Measurements from ENCODE around the gene KRTAP9-6. TPM values are rescaled to one million over a fixed set of nuclear protein-coding genes. Genes with fewer than 3 reads are reported as not detected.

KRTAP9-6 gene
- total and polyA plus RNA-seq, 4 donors: 0.17 TPM; not detected in 3

DNA sequence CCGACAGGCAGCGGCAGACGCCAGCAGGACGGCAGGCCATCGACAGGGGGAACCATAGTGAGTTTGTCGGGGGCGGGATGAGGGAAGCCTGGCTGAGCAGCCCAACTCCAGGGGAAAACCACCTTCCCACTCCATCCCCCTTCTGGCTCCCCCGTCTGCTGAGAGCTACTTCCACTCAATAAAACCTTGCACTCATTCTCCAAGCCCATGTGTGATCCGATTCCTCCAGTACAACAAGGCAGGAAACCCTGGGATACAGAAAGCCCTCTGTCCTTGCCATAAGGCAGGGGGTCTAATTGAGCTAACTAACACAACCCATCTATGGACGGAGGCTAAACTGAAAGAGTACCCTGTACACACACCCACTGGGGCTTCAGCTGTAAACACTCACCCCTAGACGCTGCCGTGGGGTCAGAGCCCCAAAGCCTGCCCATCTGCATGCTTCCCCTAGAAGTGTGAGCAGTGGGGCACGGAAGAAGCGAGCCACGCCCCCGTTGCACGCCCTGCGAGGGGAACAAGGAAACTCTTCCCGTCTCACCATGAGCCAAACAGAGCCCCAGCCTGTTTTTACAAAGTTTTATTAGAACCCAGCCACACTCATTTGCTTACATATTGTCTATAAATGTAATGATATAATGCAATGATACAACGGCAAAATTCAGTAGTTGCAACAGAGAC lies 33.4 kb downstream of the KRTAP9-6 start:
- Histone ChIP-seq H3K9me3 (ENCODE audit: control insufficient read depth, insufficient read depth, low read length) (peaks cover 1% of the 10 kb centered on the region), H3K27me3 (ENCODE audit: control insufficient read depth, insufficient read depth, low read length) (no peaks in the 10 kb centered on the region), H3K36me3 (ENCODE audit: control insufficient read depth, insufficient read depth, low read length) (no peaks in the 10 kb centered on the region), H3K4me1 (ENCODE audit: control insufficient read depth, insufficient read depth, low read length) (no peaks in the 10 kb centered on the region), H3K4me3 (ENCODE audit: low read depth, low read length) (no peak overlapping the region), H3K27ac (ENCODE audit: low read depth, low read length) (no peak overlapping the region)
- DNase-seq (ENCODE audit: low read depth in 4 of 6, low spot score in 6 of 6): no peak
- 78% methylated on average over 12 of the region's 20 CpGs for WGBS (ENCODE audit: insufficient coverage)

DNA sequence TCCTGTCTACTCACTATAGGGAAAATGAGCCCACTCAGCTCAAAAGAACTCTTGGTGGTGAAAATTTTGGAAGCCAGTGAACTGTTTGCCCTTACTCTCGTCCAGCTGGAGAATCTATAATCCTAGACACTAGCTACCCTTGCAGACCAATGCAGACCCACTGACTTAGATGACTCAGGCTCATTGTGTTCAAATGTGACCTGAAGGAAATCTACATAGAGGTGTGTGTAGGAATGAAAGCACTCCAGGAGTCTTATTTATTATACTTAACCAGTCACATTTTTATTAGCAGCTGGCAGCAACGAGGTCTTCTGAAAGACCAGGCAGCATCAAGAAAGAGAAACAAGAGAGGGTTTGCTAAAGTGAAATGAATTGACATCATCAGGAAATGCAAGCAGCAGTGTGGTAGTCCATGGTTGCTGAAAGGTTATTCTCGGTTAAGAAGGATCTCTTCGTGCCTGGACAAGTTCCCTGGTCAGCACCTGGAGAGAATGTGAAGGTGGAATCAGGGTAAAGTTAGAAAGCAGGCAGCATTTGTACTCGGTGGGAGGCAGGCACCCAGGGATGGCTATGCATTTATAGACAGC lies 36.1 kb downstream of the KRTAP9-6 start:
- WGBS (ENCODE audit: insufficient coverage): 82% methylated on average over 4 of the region's 5 CpGs
- H3K4me3 ChIP-seq (ENCODE audit: low read depth, low read length): no peak overlapping the region
- no peaks in the 10 kb centered on the region for H3K27me3 ChIP-seq (ENCODE audit: control insufficient read depth, insufficient read depth, low read length)
- H3K36me3 ChIP-seq (ENCODE audit: control insufficient read depth, insufficient read depth, low read length): no peaks in the 10 kb centered on the region
- no peak overlapping the region for H3K27ac ChIP-seq (ENCODE audit: low read depth, low read length)
- DNase-seq (ENCODE audit: low read depth in 4 of 6, low spot score in 6 of 6): no peak
- H3K9me3 ChIP-seq (ENCODE audit: control insufficient read depth, insufficient read depth, low read length): peaks cover 1% of the 10 kb centered on the region
- H3K4me1 ChIP-seq (ENCODE audit: control insufficient read depth, insufficient read depth, low read length): no peaks in the 10 kb centered on the region

DNA sequence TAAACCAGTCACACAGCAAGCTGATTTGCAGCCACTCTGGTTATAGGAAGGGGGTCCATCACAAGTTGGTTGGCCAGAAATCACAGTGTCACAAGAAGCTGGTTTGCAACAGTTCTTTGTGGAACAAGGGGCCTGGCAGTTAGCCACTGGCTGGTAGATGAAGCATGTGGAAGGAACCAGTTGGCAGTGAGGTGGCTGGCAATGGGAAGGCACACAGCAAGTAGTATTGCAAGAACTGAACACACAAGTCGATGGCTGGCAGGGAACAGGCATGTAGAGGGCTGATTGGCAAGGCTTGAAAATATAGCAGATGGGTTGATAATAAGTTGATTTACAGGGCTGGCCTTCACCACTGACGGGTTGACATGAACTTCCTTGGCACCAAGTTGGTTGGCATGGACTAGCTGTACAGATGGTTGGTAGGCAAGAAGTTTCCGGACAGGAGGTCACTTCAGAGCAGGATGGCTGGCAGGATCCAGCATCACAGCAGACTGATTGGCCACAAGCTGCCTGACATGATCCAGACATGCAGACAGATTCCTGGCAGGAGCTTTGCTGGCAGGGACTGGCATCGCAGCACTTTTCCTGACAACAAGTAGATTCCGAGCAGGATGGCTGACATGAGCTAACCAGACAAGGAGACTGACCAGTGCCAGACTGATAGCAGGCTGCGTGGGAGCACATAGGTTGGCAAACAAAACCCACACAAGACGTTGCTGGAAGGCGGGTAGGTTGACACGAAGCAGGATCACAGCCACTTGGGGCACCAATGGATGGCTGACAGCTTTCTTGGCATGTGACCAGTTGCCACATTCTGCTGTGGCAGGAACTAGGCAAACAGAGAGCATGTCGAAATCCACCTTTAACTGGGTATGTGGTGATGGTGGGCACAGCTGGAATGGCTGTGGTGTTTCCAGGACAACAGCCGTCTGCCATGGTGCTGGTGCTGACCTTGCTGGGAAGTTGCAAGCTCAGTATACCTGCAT lies 37.0 kb downstream of the KRTAP9-6 start, which contains the start of gene KRTAP29-1:
Gene KRTAP29-1, minus strand, starts transcription at position 936 of the 986 bp plus-strand sequence. Its CDS starts 0 bp downstream, at position 936.
- no peak within 1 kb of the TSS for H3K4me3 ChIP-seq (ENCODE audit: low read depth, low read length)
- no peaks in the 10 kb centered on the region for H3K4me1 ChIP-seq (ENCODE audit: control insufficient read depth, insufficient read depth, low read length)
- H3K36me3 ChIP-seq (ENCODE audit: control insufficient read depth, insufficient read depth, low read length): no peaks in the 10 kb centered on the region
- H3K27ac ChIP-seq (ENCODE audit: low read depth, low read length): no peak within 1 kb of the TSS
- DNase-seq (ENCODE audit: low read depth in 4 of 6, low spot score in 6 of 6): peak in 2 of 6 donors; percentile 55 to 96
- no peaks in the 10 kb centered on the region for H3K27me3 ChIP-seq (ENCODE audit: control insufficient read depth, insufficient read depth, low read length)
- peaks cover 1% of the 10 kb centered on the region for H3K9me3 ChIP-seq (ENCODE audit: control insufficient read depth, insufficient read depth, low read length)
- 66% methylated on average over 11 of the region's 11 CpGs for WGBS (ENCODE audit: insufficient coverage)

DNA sequence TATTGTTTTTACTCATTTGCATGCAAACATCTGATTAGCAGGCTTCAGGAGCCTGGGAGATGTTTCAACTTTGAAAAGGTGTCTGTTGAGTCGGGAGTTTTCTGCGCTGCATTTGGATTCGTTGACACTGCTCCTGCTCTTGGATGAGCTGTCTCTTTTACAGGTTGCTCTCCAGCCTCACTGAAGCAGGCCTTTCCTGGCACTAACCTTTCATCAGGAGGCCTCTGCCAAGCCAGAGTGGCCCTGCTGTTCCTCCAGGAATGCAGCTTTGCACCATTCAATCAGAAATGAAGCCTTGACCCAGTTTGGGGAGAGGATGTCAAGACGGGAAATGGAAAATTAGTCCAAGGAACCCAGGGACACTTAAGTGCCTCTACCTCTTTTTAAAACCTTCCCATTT lies 37.8 kb downstream of the KRTAP9-6 start:
- Histone ChIP-seq H3K36me3 (ENCODE audit: control insufficient read depth, insufficient read depth, low read length) (no peaks in the 10 kb centered on the region), H3K27me3 (ENCODE audit: control insufficient read depth, insufficient read depth, low read length) (no peaks in the 10 kb centered on the region), H3K4me3 (ENCODE audit: low read depth, low read length) (no peak overlapping the region), H3K4me1 (ENCODE audit: control insufficient read depth, insufficient read depth, low read length) (peaks cover 6% of the 10 kb centered on the region), H3K9me3 (ENCODE audit: control insufficient read depth, insufficient read depth, low read length) (peaks cover 1% of the 10 kb centered on the region), H3K27ac (ENCODE audit: low read depth, low read length) (no peak overlapping the region)
- peak in 1 of 6 donors; percentile 21 for DNase-seq (ENCODE audit: low read depth in 4 of 6, low spot score in 6 of 6)
- WGBS (ENCODE audit: insufficient coverage): 67% methylated on average over 3 of the region's 4 CpGs

DNA sequence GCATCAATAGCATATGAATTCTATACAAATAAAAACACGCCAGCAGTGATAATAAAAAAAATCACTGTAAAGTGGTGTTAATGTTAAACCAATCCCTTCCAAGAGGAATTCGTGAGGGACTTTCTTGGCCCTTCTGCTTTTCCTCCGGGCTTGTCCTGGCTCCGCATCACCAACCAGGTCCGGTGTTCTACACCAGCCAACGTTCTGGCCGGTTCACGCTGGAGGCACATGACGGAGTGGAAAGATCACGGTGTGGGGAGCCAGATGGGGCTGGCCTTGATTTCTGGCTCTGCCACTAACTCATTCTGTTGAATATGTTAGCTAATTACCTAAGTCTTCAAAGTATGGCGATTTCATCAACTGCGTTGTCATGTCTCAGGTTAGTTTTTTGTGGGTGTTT lies 38.9 kb downstream of the KRTAP9-6 start:
- Histone ChIP-seq H3K36me3 (ENCODE audit: control insufficient read depth, insufficient read depth, low read length) (no peaks in the 10 kb centered on the region), H3K4me3 (ENCODE audit: low read depth, low read length) (no peak overlapping the region), H3K4me1 (ENCODE audit: control insufficient read depth, insufficient read depth, low read length) (peaks cover 17% of the 10 kb centered on the region), H3K9me3 (ENCODE audit: control insufficient read depth, insufficient read depth, low read length) (peaks cover 1% of the 10 kb centered on the region), H3K27ac (ENCODE audit: low read depth, low read length) (no peak overlapping the region), H3K27me3 (ENCODE audit: control insufficient read depth, insufficient read depth, low read length) (no peaks in the 10 kb centered on the region)
- DNase-seq (ENCODE audit: low read depth in 4 of 6, low spot score in 6 of 6): peak in 1 of 6 donors; percentile 20
- WGBS (ENCODE audit: insufficient coverage): 67% methylated on average over 3 of the region's 12 CpGs

DNA sequence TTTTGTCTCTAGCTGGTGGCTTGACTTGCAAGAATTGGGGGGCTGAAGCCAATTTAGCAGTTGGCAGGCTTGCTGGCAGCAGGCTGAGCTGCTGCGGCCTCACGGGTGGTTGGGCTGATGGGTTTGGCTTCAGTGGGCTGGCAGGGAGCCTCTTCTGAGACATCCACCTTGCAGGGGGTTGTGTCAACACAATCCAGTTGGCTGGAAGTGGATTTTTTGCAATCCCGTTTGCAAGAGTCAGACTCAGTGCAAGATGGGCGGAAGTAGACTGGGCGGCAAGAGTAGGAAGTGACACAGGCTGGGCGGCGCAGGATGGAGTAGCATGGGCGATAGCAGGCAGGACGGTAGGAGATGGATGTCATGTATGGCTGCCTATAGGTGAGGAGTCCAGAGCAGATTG lies 42.5 kb downstream of the KRTAP9-6 start:
- Histone ChIP-seq H3K36me3 (ENCODE audit: control insufficient read depth, insufficient read depth, low read length) (no peaks in the 10 kb centered on the region), H3K4me1 (ENCODE audit: control insufficient read depth, insufficient read depth, low read length) (peaks cover 18% of the 10 kb centered on the region), H3K27me3 (ENCODE audit: control insufficient read depth, insufficient read depth, low read length) (no peaks in the 10 kb centered on the region), H3K4me3 (ENCODE audit: low read depth, low read length) (no peak overlapping the region), H3K27ac (ENCODE audit: low read depth, low read length) (no peak overlapping the region), H3K9me3 (ENCODE audit: control insufficient read depth, insufficient read depth, low read length) (no peaks in the 10 kb centered on the region)
- WGBS (ENCODE audit: insufficient coverage): 68% methylated on average over 9 of the region's 9 CpGs
- DNase-seq (ENCODE audit: low read depth in 4 of 6, low spot score in 6 of 6): peak in 2 of 6 donors; percentile 34 to 77

DNA sequence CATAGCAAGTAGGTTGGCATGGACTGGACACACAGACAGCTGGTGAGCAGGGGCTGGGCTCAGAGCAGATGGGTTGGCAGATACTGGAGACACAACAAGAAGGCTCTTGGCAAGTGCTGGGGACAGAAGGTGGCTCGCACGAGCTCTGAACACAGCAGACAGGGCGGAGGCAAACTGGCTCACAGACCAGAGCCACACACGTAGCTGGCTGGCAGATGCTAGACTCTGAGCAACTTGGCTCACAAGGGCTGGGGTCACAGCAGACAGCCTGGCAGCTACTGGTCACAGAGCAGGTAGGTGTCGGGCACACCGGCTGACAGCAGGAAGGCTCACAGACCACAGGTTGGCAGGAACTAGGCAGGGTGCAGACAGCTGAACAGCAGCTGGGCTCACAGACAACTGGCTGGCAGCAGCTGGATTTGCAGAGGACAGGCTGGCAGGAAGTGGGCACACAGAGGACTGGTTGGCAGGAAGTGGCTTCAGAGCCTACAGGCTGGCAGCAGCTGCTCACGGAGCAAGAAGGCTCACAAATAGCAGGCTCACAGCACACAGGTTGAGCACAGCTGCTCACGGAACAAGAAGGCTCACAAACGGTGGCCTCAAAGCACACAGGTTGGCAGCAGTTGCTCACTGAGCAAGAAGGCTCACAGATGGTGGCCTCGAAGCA lies 43.2 kb downstream of the KRTAP9-6 start:
- WGBS (ENCODE audit: insufficient coverage): 53% methylated on average over 10 of the region's 10 CpGs
- Histone ChIP-seq H3K27me3 (ENCODE audit: control insufficient read depth, insufficient read depth, low read length) (no peaks in the 10 kb centered on the region), H3K4me1 (ENCODE audit: control insufficient read depth, insufficient read depth, low read length) (peaks cover 18% of the 10 kb centered on the region), H3K36me3 (ENCODE audit: control insufficient read depth, insufficient read depth, low read length) (no peaks in the 10 kb centered on the region), H3K27ac (ENCODE audit: low read depth, low read length) (no peak overlapping the region), H3K4me3 (ENCODE audit: low read depth, low read length) (no peak overlapping the region), H3K9me3 (ENCODE audit: control insufficient read depth, insufficient read depth, low read length) (no peaks in the 10 kb centered on the region)
- peak in 2 of 6 donors; percentile 78 to 91 for DNase-seq (ENCODE audit: low read depth in 4 of 6, low spot score in 6 of 6)

DNA sequence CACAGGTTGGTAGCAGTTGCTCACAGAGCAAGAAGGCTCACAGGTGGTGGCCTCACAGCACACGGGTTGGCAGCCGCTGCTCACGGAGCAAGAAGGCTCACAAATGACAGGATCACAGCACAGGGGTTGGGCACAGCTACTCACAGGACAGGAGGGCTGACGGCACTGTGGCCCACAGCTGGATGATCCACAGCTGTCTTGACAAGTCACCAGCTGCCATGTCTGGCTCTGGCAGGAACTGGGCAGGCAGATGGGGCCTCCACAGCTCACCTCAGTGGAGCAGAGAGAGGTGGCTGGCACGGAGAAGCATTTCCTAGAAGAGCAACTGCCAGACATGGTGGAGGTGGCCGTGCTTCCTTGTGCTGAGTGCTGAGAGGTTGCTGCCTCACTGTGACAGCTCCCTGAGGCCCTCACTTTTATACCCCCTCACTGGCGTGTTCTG lies 43.8 kb downstream of the KRTAP9-6 start, which contains the start of gene KRTAP16-1:
Gene KRTAP16-1, minus strand, starts transcription at position 392 of the 442 bp plus-strand sequence. Its CDS starts 56 bp downstream, at position 336.
- no peak within 1 kb of the TSS for H3K27ac ChIP-seq (ENCODE audit: low read depth, low read length)
- no peaks in the 10 kb centered on the region for H3K9me3 ChIP-seq (ENCODE audit: control insufficient read depth, insufficient read depth, low read length)
- H3K27me3 ChIP-seq (ENCODE audit: control insufficient read depth, insufficient read depth, low read length): no peaks in the 10 kb centered on the region
- H3K4me1 ChIP-seq (ENCODE audit: control insufficient read depth, insufficient read depth, low read length): peaks cover 18% of the 10 kb centered on the region
- no peak within 1 kb of the TSS for H3K4me3 ChIP-seq (ENCODE audit: low read depth, low read length)
- H3K36me3 ChIP-seq (ENCODE audit: control insufficient read depth, insufficient read depth, low read length): no peaks in the 10 kb centered on the region
- 68% methylated on average over 6 of the region's 7 CpGs for WGBS (ENCODE audit: insufficient coverage)
- no peak for DNase-seq (ENCODE audit: low read depth in 4 of 6, low spot score in 6 of 6)

DNA sequence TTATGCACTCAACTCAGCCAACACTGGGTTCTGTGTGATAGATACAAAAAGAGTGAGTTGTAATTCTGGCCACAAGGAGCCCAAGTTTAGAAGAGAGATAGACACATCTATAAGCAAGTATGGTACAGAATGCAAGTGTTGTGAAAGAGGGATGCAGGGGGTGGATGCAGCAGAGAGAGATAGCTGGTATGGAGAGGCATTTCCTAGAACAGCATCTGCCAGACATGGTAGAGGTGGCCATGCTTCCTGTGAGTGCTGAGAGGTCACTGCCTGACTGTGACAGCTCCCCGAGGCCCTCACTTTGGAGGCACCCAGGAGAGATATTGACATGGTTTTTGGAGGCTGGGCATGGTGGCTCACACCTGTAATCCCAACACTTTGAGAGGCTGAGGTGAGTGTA lies 45.9 kb downstream of the KRTAP9-6 start:
- no CpG with 5 or more reads among the region's 1 CpG for WGBS (ENCODE audit: insufficient coverage)
- no peak for DNase-seq (ENCODE audit: low read depth in 4 of 6, low spot score in 6 of 6)
- H3K27me3 ChIP-seq (ENCODE audit: control insufficient read depth, insufficient read depth, low read length): no peaks in the 10 kb centered on the region

More for the DNA sequence above, 45.9 kb downstream of the KRTAP9-6 start:
- no peak overlapping the region for H3K4me3 ChIP-seq (ENCODE audit: low read depth, low read length)
- no peak overlapping the region for H3K27ac ChIP-seq (ENCODE audit: low read depth, low read length)
- no peaks in the 10 kb centered on the region for H3K36me3 ChIP-seq (ENCODE audit: control insufficient read depth, insufficient read depth, low read length)
- no peaks in the 10 kb centered on the region for H3K9me3 ChIP-seq (ENCODE audit: control insufficient read depth, insufficient read depth, low read length)
- H3K4me1 ChIP-seq (ENCODE audit: control insufficient read depth, insufficient read depth, low read length): peaks cover 24% of the 10 kb centered on the region

All from spinal cord (tissue), 10 donors.